Type B pancreatic cell (in vitro differentiated cells): ENCODE data around the gene SH2D4B. TPM values are rescaled to one million over a fixed set of nuclear protein-coding genes. Genes with fewer than 3 reads are reported as not detected.

Experiments used
- DNase-seq: peaks from one replicate; pipeline ENCODE4 v3.0.0; 2021; ENCODE audit warnings: mixed read lengths; ENCODE audit not compliant: unreplicated experiment; ENCODE audit errors: extremely low spot score
- H3K27ac Mint-ChIP-seq: 2 replicates; pipeline ENCODE4 v1.8.0; 2021; ENCODE audit warnings: mild to moderate bottlenecking, mixed read lengths
- H3K27me3 Mint-ChIP-seq: 2 replicates; pipeline ENCODE4 v1.8.0; 2021; ENCODE audit warnings: mixed read lengths
- H3K36me3 Mint-ChIP-seq: 2 replicates; pipeline ENCODE4 v1.8.0; 2021; ENCODE audit warnings: mixed read lengths
- H3K4me1 Mint-ChIP-seq: one replicate; pipeline ENCODE4 v1.8.0; 2021; ENCODE audit warnings: mixed read lengths; ENCODE audit not compliant: unreplicated experiment
- H3K4me3 Mint-ChIP-seq: 2 replicates; pipeline ENCODE4 v1.8.0; 2021; ENCODE audit warnings: mild to moderate bottlenecking, mixed read lengths
- H3K9me3 Mint-ChIP-seq: 2 replicates; pipeline ENCODE4 v1.8.0; 2021; ENCODE audit warnings: mixed read lengths
- CTCF ChIP-seq: fragments of 200-600 bp; sonication (generic); conservative IDR thresholded peaks from 2 replicates; pipeline ENCODE4 v1.5.0; 2021; ENCODE audit warnings: antibody characterized with exemption, mild to moderate bottlenecking
- total RNA-seq: library from RNA; stranded (reverse); gene quantifications from 2 replicates; pipeline ENCODE4 v1.2.1, GENCODE V29; 2021; ENCODE audit warnings: low replicate concordance

Gene SH2D4B
- total RNA-seq, 1 donor from 2014 or later, result 0.10 TPM

GRCh38 chr10:80581469-80581835 is 43.8 kb downstream of the SH2D4B start:
- Mint-ChIP-seq H3K27me3 (peaks cover 5% of the 10 kb centered on the region), H3K36me3 (no peaks in the 10 kb centered on the region), H3K4me1 (peaks cover 16% of the 10 kb centered on the region), H3K9me3 (no peaks in the 10 kb centered on the region), H3K27ac (no peak overlapping the region), H3K4me3 (no peak overlapping the region)
- no peak for TF ChIP-seq CTCF
- DNase-seq, result peak; percentile 20

- Mint-ChIP-seq H3K27me3 (peaks cover 5% of the 10 kb centered on the region), H3K27ac (no peak overlapping the region), H3K36me3 (no peaks in the 10 kb centered on the region)
Observed at GRCh38 chr10:80582286-80582960, 44.7 kb downstream of the SH2D4B start.

GRCh38 chr10:80583685-80584084 is 46.0 kb downstream of the SH2D4B start:
- Mint-ChIP-seq H3K9me3 (no peaks in the 10 kb centered on the region), H3K27ac (no peak overlapping the region), H3K27me3 (peaks cover 1% of the 10 kb centered on the region), H3K36me3 (no peaks in the 10 kb centered on the region), H3K4me1 (peaks cover 19% of the 10 kb centered on the region), H3K4me3 (no peak overlapping the region)
- no peak for TF ChIP-seq CTCF
- no peak for DNase-seq

More at GRCh38 chr10:80582286-80582960, 44.7 kb downstream of the SH2D4B start:
- Mint-ChIP-seq H3K4me1 (peaks cover 16% of the 10 kb centered on the region), H3K9me3 (no peaks in the 10 kb centered on the region), H3K4me3 (no peak overlapping the region)
- no peak for TF ChIP-seq CTCF
- DNase-seq, result peak; percentile 37

GRCh38 chr10:80585812-80586211 is 48.1 kb downstream of the SH2D4B start:
- Mint-ChIP-seq H3K27ac (no peak overlapping the region), H3K27me3 (no peaks in the 10 kb centered on the region), H3K4me1 (peaks cover 4% of the 10 kb centered on the region), H3K4me3 (no peak overlapping the region), H3K36me3 (no peaks in the 10 kb centered on the region), H3K9me3 (no peaks in the 10 kb centered on the region)
- TF ChIP-seq CTCF, result no peak
- DNase-seq, result peak; percentile 53

- no peak for DNase-seq
- Mint-ChIP-seq H3K9me3 (no peaks in the 10 kb centered on the region), H3K4me3 (no peak overlapping the region), H3K27me3 (no peaks in the 10 kb centered on the region), H3K36me3 (no peaks in the 10 kb centered on the region), H3K27ac (no peak overlapping the region), H3K4me1 (peaks cover 3% of the 10 kb centered on the region)
- TF ChIP-seq CTCF, result no peak
Observed at GRCh38 chr10:80588546-80588945, 50.8 kb downstream of the SH2D4B start.
